Glomerular endothelial cell (primary cell): ENCODE results near the gene SCAPER. TPM values are rescaled to one million over a fixed set of nuclear protein-coding genes. Genes with fewer than 3 reads are reported as not detected.
"Not testable (repeated sequence)": the region's sequence is repeated elsewhere in the genome, so short reads cannot be mapped to it uniquely, and the experiment has no call there.

Experiments
- DNase-seq: peaks from one replicate; pipeline ENCODE4 v3.0.0-alpha.2; 2011; ENCODE audit warnings: low read depth, low spot score; ENCODE audit errors: extremely low read depth
- total RNA-seq: library from RNA; depleted of rRNA; stranded (reverse); fragments of >200 nt; gene quantifications from 2 replicates; pipeline ENCODE4 v1.2.3, GENCODE V29; 2015

Gene SCAPER
- total RNA-seq, 1 donor from 2014 or later: 13.8 TPM

DNA sequence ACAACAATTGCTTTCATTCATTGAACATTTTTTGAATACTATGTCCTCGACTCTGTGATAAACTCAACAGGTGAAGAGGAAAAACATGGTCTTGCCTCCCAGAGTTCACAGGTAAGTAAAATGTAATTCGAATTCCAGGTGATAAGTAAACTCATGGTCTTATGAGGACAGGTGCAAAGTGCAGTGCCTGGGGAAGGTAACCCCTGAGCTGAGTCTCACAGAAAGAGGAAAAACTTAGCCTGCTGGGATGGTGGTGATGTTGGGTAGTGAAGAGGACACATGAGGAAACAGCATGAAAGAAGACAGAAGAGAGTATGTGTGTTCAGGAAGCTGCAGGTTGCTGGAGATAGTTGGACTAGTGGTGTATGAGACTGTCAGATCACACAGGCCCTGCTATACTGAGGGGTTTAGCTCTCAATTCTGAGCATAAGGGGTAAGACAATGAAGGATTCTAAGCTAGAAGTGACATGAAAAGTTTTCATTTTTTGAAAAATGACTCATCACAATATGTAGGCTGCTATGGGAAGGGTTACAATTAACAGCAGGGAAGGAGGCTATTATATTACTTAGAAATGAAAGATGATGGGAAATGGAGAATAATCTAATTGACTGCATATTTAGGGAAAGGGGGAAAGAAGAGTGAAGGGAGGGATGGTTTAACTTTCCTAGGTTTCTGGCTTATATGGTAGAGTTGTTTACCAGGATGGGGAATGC, 457.3 kb downstream of the SCAPER start:
- no peak for DNase-seq

DNA sequence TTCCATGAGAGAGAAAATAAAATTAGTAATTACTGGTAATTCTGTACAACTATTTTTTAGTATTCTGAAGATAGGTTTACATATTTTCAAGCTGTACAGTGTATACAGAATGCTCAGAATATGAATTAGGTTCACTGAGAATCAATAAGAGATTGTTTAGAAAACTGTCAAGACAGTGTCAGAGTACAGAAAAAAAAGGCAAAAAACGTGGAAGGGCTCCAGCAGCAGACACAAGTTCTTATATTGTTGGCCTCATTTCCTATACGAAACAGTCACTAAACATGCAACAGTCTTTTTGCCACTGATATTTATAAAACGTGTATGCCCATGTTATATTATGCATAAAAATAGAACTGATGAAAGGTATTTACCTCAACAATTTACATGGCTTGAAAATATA, 464.7 kb downstream of the SCAPER start:
- DNase-seq: no peak

DNA sequence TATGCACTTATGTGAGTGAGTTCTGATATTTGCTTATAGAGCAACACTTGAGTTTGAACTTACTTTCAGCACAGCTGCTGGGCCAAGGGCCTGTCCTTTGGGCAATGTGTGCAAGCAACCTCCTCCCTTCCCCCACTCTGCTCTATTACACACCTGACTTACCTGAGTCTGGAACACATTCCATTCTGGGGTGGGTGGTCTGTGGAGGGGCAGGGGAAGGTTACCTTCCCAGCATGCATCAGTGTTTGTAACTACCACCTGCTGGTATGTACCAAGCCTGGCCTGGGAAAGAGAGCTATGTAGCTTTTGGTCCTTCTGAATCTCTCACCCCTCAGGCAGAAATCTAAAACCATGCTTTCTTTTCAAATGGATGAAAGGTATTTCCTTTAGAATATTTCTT, 465.6 kb downstream of the SCAPER start:
- no peak for DNase-seq

DNA sequence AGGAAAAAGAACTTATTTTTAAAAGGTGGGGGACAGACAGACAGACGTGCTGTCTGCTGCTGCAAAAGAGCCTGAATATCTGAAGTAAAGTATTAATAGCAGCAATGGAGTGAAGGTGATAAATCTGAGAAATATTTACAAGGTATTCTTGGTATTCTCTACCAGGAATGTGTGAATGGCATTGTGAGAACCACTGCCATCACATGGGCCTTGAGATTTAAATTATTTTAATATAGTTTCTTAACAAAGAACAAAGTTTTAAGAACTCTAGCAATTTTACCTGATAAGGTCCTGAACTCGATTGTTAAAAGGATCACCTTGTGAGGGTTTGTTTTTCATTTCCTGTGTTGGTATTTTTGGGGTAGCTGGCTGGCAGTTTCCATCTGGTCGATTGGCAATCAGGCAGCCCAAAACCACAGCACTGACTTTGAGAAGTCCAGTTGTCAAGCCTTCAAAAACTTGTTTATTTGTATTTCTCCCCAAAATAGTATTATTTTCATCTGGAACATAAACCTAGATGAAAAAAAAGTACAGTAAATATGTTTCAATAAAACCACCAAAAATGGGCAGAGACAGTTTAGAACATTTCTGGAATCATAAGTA, 471.2 kb downstream of the SCAPER start:
- no peak for DNase-seq

DNA sequence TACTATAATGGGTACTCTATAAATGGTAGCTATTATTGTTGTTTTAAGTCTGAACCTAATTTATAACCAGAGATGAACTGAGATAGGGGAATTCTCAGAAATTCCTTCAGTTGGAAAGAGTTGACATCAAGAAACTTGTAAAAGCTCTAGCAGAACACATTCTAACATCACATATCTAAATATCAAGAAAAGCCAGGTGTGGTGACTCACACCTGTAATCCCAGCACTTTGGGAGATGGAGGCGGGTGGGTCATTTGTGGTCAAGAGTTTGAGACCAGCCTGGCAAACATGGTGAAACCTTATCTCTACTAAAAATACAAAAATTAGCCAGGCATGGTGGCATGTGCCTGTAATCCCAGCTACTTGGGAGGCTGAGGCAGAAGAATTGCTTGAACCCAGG, 472.1 kb downstream of the SCAPER start:
- DNase-seq: not testable (repeated sequence)

- DNase-seq: no peak
Observed at GRCh38 chr15:76432604-76433003, 472.5 kb downstream of the SCAPER start.

- DNase-seq: no peak
Observed at GRCh38 chr15:76431971-76432370, 473.2 kb downstream of the SCAPER start.

GRCh38 chr15:76430711-76431110, 474.4 kb downstream of the SCAPER start:
- DNase-seq: not testable (repeated sequence)

DNA sequence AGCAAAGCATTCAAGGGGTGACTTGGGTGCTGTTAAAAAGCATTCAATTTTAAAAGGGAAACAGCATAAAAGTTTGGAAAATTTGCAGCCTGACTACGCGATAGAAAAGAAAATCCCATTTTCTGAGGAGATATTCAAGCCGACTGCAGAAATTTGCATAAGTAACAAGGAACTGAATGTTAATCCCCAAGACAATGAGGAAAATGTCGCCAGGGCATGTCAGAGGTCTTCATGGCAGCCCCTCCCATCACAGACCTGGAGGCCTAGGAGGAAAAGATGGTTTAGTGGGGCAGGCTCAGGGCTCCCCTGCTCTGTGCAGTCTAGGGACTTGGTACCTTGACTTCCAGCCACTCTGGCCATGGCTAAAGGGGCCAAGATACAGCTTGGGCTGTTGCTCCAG, 475.5 kb downstream of the SCAPER start:
- no peak for DNase-seq

GRCh38 chr15:76426941-76427340, 478.2 kb downstream of the SCAPER start:
- no peak for DNase-seq

GRCh38 chr15:76418352-76419140, 486.6 kb downstream of the SCAPER start:
- no peak for DNase-seq

GRCh38 chr15:76401285-76401684, 503.9 kb downstream of the SCAPER start:
- no peak for DNase-seq

GRCh38 chr15:76398317-76399104, 506.6 kb downstream of the SCAPER start:
- no peak for DNase-seq

DNA sequence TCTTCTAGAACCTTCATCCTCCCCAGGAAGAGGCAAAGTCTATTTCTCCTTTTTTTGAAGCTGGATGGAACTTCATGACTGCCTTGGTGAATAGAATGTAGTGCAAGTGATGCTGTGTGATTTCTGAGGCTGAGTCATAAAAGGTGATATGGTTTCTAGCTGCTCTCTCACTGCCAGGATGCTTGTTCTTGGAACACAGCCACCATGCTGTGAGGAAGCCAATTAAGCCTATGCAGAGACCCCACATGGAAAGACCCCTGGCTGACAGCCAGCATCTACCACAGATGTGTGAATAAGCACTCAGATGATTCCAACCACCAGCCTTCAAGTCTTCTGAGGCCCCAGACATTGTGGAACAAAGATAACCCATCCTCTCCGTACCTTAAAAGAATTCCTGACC, 511.5 kb downstream of the SCAPER start:
- DNase-seq: no peak

- no peak for DNase-seq
Observed at GRCh38 chr15:76391847-76392246, 513.3 kb downstream of the SCAPER start.

DNA sequence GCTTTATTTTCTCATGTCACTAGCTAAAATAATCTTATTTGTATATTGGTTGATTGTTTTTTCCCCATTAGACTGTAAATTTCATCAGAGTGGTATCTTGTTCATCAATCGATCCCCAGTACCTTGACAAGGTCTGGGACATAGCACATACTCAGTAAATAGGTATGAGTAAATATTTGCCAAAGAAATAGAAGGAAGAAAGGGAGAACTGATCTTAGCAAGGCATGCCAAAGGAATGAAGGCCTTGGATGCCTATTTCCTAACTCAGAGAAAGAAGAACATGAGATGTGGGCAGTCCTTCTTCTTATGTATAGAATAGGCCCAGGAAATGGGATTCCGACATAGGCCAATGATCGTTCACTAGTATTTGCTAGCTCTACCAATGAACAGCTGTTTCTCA, 513.8 kb downstream of the SCAPER start:
- DNase-seq: no peak

- no peak for DNase-seq
Observed at GRCh38 chr15:76390571-76390970, 514.6 kb downstream of the SCAPER start.

DNA sequence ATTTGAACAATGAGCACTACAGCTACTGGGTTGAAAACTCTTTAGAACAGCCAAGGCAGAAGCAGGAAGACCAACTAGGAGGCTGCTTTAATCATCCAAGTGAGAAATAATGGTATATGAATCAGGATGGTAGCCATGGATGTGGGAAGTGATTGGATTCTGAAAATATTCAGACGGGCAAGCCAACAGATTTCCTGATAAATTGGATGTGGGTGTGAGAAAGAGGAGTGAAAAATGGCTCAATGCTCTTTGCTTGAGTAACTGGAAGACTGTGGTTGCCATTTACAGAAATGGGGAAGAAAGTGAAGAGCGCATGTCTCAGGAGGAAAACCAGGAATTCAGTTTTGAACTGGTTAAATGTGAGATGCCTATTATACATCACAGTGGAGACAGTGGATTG, 518.2 kb downstream of the SCAPER start:
- no peak for DNase-seq

DNA sequence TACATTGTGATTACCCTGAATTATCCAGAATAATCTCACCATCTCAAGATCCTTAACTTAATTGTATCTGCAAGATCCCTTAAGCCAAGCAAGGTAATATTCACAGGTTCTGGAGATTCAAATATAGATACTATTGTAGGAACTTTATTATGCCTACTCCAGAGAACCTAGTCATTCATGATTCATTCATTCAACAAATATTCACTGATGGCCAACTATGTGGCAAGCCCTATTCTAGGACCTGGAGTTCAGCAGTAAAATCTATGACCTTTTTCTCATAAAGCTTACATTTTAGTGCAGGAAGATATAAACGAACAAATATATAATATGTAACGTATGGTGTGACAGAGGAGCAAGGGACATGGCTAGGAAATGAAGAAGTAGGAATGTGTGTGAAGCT, 519.0 kb downstream of the SCAPER start:
- DNase-seq: no peak

DNA sequence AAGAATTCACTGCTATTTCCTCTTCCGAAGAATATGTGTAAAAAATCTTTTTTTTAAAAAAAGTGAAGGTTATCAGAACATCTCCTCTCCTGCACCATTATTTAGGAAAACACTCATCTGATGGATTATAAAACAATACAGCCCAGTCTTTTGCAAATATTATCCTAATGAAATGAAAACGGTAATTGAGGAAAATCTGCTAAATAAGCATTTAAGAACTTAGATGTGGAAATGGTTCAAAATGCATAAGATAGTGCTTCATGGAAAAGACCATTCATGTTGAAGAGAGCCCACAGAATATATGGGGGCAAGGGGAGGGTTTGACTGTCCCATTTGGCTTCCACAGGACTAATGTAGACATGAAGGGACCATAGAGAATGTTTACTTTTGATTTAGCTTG, 520.7 kb downstream of the SCAPER start:
- no peak for DNase-seq
